BE2C (cell line): Measurements from ENCODE around the gene ZNRF1.
"Not testable (repeated sequence)": the region's sequence is repeated elsewhere in the genome, so short reads cannot be mapped to it uniquely, and the experiment has no call there.

Experiments
- DNase-seq: peaks from one replicate; pipeline ENCODE4 v3.0.0-alpha.2; 2020
- H3K27me3 ChIP-seq: fragments of 250-450 bp; sonication (Bioruptor Pico); 2 replicates; pipeline ENCODE4 v1.5.1; 2020; ENCODE audit warnings: mild to moderate bottlenecking
- H3K36me3 ChIP-seq: fragments of 250-450 bp; sonication (Bioruptor Pico); 2 replicates; pipeline ENCODE4 v1.5.1; 2020; ENCODE audit warnings: mild to moderate bottlenecking
- H3K4me1 ChIP-seq: fragments of 250-450 bp; sonication (Bioruptor Pico); 2 replicates; pipeline ENCODE4 v1.5.1; 2020
- H3K4me3 ChIP-seq: 2 replicates; pipeline ENCODE4 v1.5.1; 2011; ENCODE audit warnings: low read depth, low read length
- H3K9me3 ChIP-seq: fragments of 250-450 bp; sonication (Bioruptor Pico); 2 replicates; pipeline ENCODE4 v1.5.1; 2020
- TF ChIP-seq, protein P1 (sequence below): IDR thresholded peaks from 2 replicates; pipeline ENCODE4 v1.5.1; 2012; ENCODE audit warnings: mild to moderate bottlenecking, low read depth, low read length

Gene ZNRF1

DNA sequence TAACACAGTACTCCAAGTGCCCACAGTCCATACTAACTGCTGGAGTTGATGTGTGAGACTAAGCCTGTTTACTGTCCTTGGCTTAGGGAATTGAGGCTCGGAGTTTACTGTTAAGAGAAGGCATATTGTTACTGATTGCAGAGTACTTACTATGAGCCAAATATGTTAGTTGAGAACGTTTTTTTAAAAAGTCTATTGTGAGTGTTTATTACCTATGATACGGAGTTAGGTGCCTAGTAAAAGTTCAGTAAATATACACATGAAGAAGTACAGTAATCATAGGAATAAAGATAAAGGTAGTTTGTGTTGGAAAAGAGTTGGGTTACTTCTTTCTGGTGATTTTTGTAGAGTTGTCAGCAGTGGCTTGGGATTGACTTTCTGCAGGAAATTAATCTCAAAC, 25.4 kb downstream of the ZNRF1 start:
- H3K4me3 ChIP-seq: no peak overlapping the region
- H3K27me3 ChIP-seq: no peaks in the 10 kb centered on the region
- DNase-seq: no peak
- no peaks in the 10 kb centered on the region; the same call in 1 of the 2 replicates for H3K36me3 ChIP-seq
- H3K4me1 ChIP-seq: no peaks in the 10 kb centered on the region
- H3K9me3 ChIP-seq: no peaks in the 10 kb centered on the region
- TF ChIP-seq, protein P1, sequence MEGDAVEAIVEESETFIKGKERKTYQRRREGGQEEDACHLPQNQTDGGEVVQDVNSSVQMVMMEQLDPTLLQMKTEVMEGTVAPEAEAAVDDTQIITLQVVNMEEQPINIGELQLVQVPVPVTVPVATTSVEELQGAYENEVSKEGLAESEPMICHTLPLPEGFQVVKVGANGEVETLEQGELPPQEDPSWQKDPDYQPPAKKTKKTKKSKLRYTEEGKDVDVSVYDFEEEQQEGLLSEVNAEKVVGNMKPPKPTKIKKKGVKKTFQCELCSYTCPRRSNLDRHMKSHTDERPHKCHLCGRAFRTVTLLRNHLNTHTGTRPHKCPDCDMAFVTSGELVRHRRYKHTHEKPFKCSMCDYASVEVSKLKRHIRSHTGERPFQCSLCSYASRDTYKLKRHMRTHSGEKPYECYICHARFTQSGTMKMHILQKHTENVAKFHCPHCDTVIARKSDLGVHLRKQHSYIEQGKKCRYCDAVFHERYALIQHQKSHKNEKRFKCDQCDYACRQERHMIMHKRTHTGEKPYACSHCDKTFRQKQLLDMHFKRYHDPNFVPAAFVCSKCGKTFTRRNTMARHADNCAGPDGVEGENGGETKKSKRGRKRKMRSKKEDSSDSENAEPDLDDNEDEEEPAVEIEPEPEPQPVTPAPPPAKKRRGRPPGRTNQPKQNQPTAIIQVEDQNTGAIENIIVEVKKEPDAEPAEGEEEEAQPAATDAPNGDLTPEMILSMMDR: no peak

DNA sequence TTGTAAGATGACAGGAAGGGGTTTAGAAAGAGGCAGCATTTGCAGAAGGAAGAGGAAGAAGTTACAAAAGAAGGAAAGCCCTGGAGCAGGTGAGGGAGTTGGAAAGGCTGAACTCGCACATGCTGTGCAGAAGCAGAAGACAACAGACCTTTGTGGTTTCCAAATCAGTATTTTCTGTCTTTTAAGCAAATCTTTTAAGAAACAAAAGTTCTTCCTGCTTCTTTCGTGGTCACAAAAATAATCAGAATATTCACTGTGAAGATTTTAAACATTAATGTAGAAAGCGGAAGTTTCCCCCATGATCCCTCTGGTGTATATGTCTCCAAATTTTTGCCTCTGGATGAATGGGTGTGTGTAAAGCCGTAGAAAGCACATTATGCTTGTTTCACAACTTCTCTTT, 25.8 kb downstream of the ZNRF1 start:
- H3K36me3 ChIP-seq: no peaks in the 10 kb centered on the region; the same call in 1 of the 2 replicates
- H3K27me3 ChIP-seq: no peaks in the 10 kb centered on the region
- no peak overlapping the region for H3K4me3 ChIP-seq
- no peaks in the 10 kb centered on the region for H3K4me1 ChIP-seq
- DNase-seq: no peak
- no peaks in the 10 kb centered on the region for H3K9me3 ChIP-seq
- TF ChIP-seq, protein P1: no peak

DNA sequence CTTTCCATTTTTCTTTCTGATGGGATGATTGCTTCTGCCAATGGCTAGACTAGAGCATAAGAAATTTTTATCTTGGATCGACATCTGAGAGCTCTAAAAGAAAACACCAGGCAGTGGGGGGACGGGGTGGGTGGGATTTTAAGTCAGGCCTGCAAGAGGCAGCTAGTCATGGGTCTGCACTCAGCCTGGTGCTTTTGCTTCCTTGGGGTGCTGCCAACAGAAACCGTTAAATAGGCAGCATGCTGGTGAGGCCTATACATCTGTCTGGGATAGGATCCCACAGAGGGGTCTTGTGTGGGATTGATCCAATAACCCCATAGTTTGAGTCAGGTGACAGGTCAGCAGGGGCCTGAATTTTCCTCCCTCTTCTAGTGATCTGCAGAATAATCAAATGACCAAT, 26.9 kb downstream of the ZNRF1 start:
- TF ChIP-seq, protein P1: no peak
- no peak for DNase-seq
- H3K9me3 ChIP-seq: no peaks in the 10 kb centered on the region
- H3K4me1 ChIP-seq: no peaks in the 10 kb centered on the region
- H3K36me3 ChIP-seq: no peaks in the 10 kb centered on the region; the same call in 1 of the 2 replicates
- H3K27me3 ChIP-seq: no peaks in the 10 kb centered on the region
- no peak overlapping the region for H3K4me3 ChIP-seq

DNA sequence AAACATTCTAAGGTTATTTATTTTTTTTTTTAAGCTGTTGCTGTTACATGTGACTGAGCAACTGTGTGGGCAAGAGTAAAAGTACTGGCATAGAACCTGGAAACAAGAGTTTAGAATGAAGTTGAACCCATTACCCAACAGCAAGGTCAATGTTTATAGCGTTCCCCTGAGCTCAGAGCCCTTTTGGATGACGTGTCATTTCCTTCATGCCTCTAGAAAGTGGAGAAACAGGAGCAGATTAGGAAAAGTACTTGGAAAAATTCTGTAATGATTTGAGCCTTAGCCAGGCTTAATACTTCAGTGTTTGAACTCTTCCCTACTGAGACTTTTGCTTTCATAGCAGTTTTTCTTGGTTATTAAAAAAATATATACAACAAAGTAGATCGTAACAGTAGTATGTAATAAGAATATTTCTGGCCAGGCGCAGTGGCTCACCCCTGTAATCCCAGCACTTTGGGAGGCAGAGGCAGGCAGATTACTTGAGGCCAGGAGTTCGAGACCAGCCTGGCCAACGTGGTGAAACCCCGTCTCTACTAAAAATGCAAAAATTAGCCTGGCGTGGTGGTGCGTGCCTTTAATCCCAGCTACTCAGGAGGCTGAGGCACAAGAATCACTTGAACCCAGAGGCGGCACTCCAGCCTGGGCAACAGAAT, 27.5 kb downstream of the ZNRF1 start:
- not testable (repeated sequence) for H3K36me3 ChIP-seq, H3K4me3 ChIP-seq, H3K27me3 ChIP-seq, H3K9me3 ChIP-seq, H3K4me1 ChIP-seq, DNase-seq

- Histone ChIP-seq H3K4me1 (no peaks in the 10 kb centered on the region), H3K4me3 (no peak overlapping the region), H3K27me3 (no peaks in the 10 kb centered on the region), H3K36me3 (no peaks in the 10 kb centered on the region; the same call in 1 of the 2 replicates), H3K9me3 (no peaks in the 10 kb centered on the region)
- no peak for DNase-seq
- TF ChIP-seq, protein P1: no peak
Observed at GRCh38 chr16:75026892-75027391, 28.1 kb downstream of the ZNRF1 start.

DNA sequence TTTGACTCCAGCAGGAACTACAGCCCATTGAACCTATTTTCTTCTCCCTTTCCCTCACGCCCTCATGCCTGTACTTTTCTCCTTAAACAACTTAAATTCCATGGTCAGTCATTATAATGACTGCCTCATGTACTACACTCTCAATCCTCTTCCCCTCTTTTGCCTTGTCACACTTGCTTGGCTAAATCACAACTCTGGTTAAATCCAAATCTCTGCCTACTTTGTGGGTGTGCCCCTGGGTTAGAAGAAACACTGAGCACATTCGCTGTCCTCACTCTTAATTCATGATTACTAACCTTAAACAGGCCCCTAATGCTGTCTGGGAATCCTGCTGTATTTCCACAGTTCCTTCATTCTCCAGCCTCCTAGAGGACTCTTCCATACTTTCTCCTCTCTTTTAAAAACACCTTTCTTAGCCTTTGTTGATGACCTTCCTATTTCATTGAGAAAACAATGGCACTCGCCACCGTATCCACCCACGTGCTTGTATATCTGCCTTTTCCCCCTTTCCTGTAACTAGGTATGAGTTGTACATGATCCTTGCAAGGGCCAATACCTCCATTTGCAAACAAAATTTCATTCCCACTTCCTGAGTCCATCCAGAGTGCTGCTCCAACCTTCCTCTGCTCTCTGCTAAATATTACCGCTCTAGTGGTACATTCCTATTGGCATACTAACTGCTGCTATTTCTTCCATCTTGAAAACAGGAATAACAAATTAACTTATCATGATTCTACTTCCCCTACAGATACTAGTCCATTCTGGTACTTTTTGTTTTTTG, 28.9 kb downstream of the ZNRF1 start:
- H3K9me3 ChIP-seq: no peaks in the 10 kb centered on the region
- TF ChIP-seq, protein P1: no peak
- H3K36me3 ChIP-seq: no peaks in the 10 kb centered on the region; the same call in 1 of the 2 replicates
- H3K4me1 ChIP-seq: no peaks in the 10 kb centered on the region
- H3K4me3 ChIP-seq: no peak overlapping the region
- no peaks in the 10 kb centered on the region for H3K27me3 ChIP-seq
- DNase-seq: no peak
